CD4-positive, CD25-positive, alpha-beta regulatory T cell (primary cell): ENCODE data around the gene LRRC66. TPM values are rescaled to one million over a fixed set of nuclear protein-coding genes. Genes with fewer than 3 reads are reported as not detected.

Source experiments
- ATAC-seq, 2 donors: fragments of 150-1000 bp; cut with Tn5 transposase; one replicate each; pipeline ENCODE4 v1.10.0; 2021; ENCODE audit warnings: low read depth in 2 of 2, moderate number of reproducible peaks in 2 of 2, moderate library complexity in 1 of 2
- DNase-seq, 3 donors: peaks; one replicate each; pipeline versions ENCODE4 v3.0.0 to v3.0.0-alpha.2; 2012 to 2022; ENCODE audit warnings: mixed read lengths in 1 of 3
- H3K27ac ChIP-seq: one replicate; pipeline ENCODE4 v1.7.0; 2013; ENCODE audit warnings: mild to moderate bottlenecking, low read length; ENCODE audit not compliant: insufficient read depth, poor library complexity, severe bottlenecking
- H3K27me3 ChIP-seq: one replicate; pipeline ENCODE4 v1.7.0; 2013; ENCODE audit warnings: low read length; ENCODE audit not compliant: control insufficient read depth, insufficient read depth
- H3K36me3 ChIP-seq: one replicate; pipeline ENCODE4 v1.7.0; 2013; ENCODE audit warnings: mild to moderate bottlenecking, low read length, moderate library complexity; ENCODE audit not compliant: control insufficient read depth, insufficient read depth
- H3K4me1 ChIP-seq: 2 replicates; pipeline ENCODE4 v1.7.0; 2013; ENCODE audit warnings: mild to moderate bottlenecking, low read length; ENCODE audit not compliant: insufficient read depth, control insufficient read depth, poor library complexity, severe bottlenecking
- H3K4me3 ChIP-seq: one replicate; pipeline ENCODE4 v1.7.0; 2013; ENCODE audit warnings: low read depth, mild to moderate bottlenecking, low read length, moderate library complexity
- H3K9me3 ChIP-seq, 2 experiments: 1 replicate in 1 of 2; 2 replicates in 1 of 2; pipeline ENCODE4 v1.7.0; 2013; ENCODE audit warnings: low read length in 2 of 2, mild to moderate bottlenecking in 1 of 2, moderate library complexity in 1 of 2; ENCODE audit not compliant: control insufficient read depth in 2 of 2
- H3K27ac Mint-ChIP-seq, 3 donors: one replicate each; pipeline ENCODE4 v1.8.0; 2020 to 2022; ENCODE audit warnings: mild to moderate bottlenecking in 3 of 3, mixed read lengths in 3 of 3, moderate library complexity in 2 of 3
- H3K27me3 Mint-ChIP-seq: one replicate; pipeline ENCODE4 v1.8.0; 2022; ENCODE audit warnings: mild to moderate bottlenecking, mixed read lengths
- H3K36me3 Mint-ChIP-seq: one replicate; pipeline ENCODE4 v1.8.0; 2020; ENCODE audit warnings: mixed read lengths
- H3K4me1 Mint-ChIP-seq, 4 donors: one replicate each; pipeline ENCODE4 v1.8.0; 2020 to 2022; ENCODE audit warnings: mixed read lengths in 4 of 4, mild to moderate bottlenecking in 1 of 4
- H3K4me3 Mint-ChIP-seq, 4 donors: one replicate each; pipeline ENCODE4 v1.8.0; 2020 to 2022; ENCODE audit warnings: mild to moderate bottlenecking in 4 of 4, mixed read lengths in 4 of 4, moderate library complexity in 3 of 4
- H3K9me3 Mint-ChIP-seq, 7 donors: one replicate each; pipeline ENCODE4 v1.8.0; 2020 to 2022; ENCODE audit warnings: mixed read lengths in 7 of 7, mild to moderate bottlenecking in 3 of 7, moderate library complexity in 2 of 7
- polyA plus RNA-seq, 4 donors: library from polyadenylated mRNA; unstranded; fragments of 300-500 nt; fragmentation: Illumina TruSeq; gene quantifications; one replicate each; pipeline ENCODE4 v1.2.3, GENCODE V29; 2021
- total RNA-seq: library from RNA; stranded (reverse); gene quantifications from one replicate; pipeline ENCODE4 v1.2.3, GENCODE V29; 2022

LRRC66 gene
- total and polyA plus RNA-seq, 5 donors from 2014 or later, result 0.37 TPM; not detected in 4

DNA sequence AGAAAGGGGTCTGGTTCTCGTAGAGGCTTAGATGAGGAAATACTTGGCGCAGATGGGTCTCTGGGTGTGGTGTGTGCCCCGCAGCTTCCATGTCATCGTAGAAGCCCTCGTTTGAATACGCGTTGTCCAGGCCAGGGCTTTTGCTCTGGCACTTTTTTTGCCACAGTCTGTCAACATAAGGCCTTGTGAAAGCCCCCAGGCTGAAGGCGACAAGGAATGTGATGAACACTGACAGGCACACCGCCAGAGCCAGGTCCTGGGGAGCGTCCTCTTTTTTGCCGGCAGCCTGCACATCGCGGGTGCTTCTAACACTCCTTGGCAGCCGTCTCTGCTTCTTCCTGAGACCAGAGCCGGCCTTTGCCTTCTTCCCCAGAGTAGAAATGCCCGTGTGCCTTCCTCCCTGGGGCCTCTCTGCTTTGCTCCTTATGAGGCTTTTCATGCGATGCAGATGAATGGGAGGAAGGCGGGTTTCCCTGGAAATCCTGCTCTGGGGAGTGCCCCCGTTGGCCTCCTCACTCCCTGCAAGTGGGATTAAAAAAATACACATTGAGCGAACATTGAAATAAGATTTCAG is 24.4 kb downstream of the LRRC66 start:
- no peaks in the 10 kb centered on the region for H3K4me1 ChIP-seq

DNA sequence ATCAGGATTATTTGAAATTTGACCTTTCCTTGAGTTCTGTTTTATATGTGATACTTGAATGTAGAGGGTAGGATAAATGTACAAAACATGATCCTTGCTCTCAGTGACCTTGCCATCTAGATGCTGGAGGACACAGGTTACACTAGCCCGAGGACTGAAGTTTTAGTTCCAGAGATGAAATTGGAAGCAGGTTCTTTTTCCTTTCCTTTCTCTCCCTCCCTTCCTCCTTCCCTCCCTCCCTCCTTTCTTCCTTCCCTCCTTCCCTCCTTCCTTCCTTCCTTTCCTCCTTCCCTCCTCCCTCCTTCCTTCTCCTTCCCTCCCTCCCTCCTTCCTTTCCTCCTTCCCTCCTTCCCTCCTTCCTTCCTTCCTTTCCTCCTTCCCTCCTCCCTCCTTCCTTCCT is 54.3 kb downstream of the LRRC66 start:
- no peak overlapping the region for H3K27ac ChIP-seq
- H3K4me1 Mint-ChIP-seq, result no peaks in the 10 kb centered on the region
- DNase-seq (no peak), ATAC-seq (no peak)
- no peak overlapping the region for H3K4me3 ChIP-seq
- no peaks in the 10 kb centered on the region for H3K27me3 ChIP-seq
- no peaks in the 10 kb centered on the region for H3K27me3 Mint-ChIP-seq
- H3K36me3 ChIP-seq, result no peaks in the 10 kb centered on the region
- H3K36me3 Mint-ChIP-seq, result no peaks in the 10 kb centered on the region
- no peak overlapping the region for H3K27ac Mint-ChIP-seq
- H3K4me1 ChIP-seq, result no peaks in the 10 kb centered on the region
- peaks cover 0 to 14% (median 0%) of the 10 kb centered on the region in 7 donors for H3K9me3 Mint-ChIP-seq
- H3K4me3 Mint-ChIP-seq, result no peak overlapping the region
- no peaks in the 10 kb centered on the region for H3K9me3 ChIP-seq

More for the DNA sequence above, 24.4 kb downstream of the LRRC66 start:
- no peaks in the 10 kb centered on the region for H3K27me3 ChIP-seq
- H3K4me3 Mint-ChIP-seq, result no peak overlapping the region
- no peak overlapping the region for H3K4me3 ChIP-seq
- no peak overlapping the region for H3K27ac Mint-ChIP-seq
- H3K36me3 ChIP-seq, result no peaks in the 10 kb centered on the region
- no peaks in the 10 kb centered on the region for H3K4me1 Mint-ChIP-seq
- H3K9me3 ChIP-seq, result no peaks in the 10 kb centered on the region
- ATAC-seq, result no peak
- no peaks in the 10 kb centered on the region for H3K36me3 Mint-ChIP-seq
- DNase-seq, result no peak
- peaks cover 0 to 3% (median 0%) of the 10 kb centered on the region in 7 donors for H3K9me3 Mint-ChIP-seq
- H3K27ac ChIP-seq, result no peak overlapping the region
- H3K27me3 Mint-ChIP-seq, result peaks cover 5% of the 10 kb centered on the region

DNA sequence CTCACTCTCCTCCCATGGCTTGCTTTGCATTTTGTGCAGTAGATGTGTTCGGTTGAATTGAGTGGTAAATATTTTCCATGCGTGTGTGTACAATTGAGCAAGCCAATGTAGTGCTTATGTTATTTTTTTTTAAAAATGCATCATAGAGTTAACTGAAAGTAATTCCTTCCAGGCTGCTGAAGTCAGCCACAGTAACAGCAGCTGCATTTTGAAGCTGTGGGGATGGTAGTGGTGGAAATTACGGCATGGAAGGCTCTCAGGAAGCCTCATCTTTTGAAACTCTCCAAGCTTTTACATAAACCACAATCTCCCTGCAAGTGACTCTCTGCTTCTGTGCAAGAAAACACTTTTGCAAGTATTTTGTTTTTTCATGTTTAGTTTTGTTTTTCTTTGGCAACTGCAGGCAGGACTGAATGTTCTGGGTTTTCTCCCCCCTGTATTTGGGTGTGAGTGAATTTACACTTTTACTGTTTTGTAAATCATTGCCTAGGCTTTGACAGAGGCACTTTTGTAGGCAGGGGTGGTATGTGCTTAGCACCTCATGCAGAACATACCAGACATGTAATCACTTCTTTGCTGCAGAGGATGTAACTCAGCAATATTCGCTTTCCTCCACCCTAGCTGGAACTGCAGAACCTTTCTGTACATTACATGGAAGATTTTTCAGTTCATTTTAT is 56.2 kb downstream of the LRRC66 start:
- peaks cover 0 to 9% (median 0%) of the 10 kb centered on the region in 7 donors for H3K9me3 Mint-ChIP-seq
- H3K4me1 Mint-ChIP-seq, result no peaks in the 10 kb centered on the region
- H3K27me3 Mint-ChIP-seq, result no peaks in the 10 kb centered on the region
- H3K4me1 ChIP-seq, result no peaks in the 10 kb centered on the region
- no peaks in the 10 kb centered on the region for H3K9me3 ChIP-seq
- ATAC-seq (no peak), DNase-seq (no peak)
- H3K27ac ChIP-seq, result no peak overlapping the region
- no peak overlapping the region for H3K4me3 Mint-ChIP-seq
- H3K27ac Mint-ChIP-seq, result no peak overlapping the region
- no peaks in the 10 kb centered on the region for H3K27me3 ChIP-seq
- H3K36me3 Mint-ChIP-seq, result no peaks in the 10 kb centered on the region
- no peaks in the 10 kb centered on the region for H3K36me3 ChIP-seq
- H3K4me3 ChIP-seq, result no peak overlapping the region

DNA sequence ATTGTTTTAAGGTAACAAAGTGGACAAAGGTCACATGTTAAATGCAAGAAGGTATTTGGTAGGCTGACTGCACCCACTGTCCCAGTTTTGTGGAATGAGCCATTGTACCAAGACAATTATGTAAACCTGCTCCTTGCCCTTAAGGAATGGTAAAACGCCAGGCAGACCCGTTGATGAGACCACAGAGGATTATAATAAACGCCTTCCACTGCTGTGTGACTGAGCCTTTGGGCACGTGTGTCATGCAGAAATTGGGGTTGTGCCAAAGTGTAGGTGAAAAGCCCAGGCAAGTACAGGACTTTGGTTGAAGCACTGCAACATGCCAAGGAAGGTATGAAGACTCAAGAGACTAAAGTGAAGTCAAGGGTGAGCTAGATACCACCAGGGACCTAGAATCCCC is 59.7 kb downstream of the LRRC66 start:
- Histone ChIP-seq H3K4me1 (no peaks in the 10 kb centered on the region), H3K36me3 (no peaks in the 10 kb centered on the region), H3K9me3 (no peaks in the 10 kb centered on the region), H3K27me3 (no peaks in the 10 kb centered on the region), H3K4me3 (no peak overlapping the region), H3K27ac (no peak overlapping the region)
- Mint-ChIP-seq H3K4me1 (no peaks in the 10 kb centered on the region), H3K9me3 (peaks cover 0 to 5% (median 0%) of the 10 kb centered on the region in 7 donors), H3K4me3 (no peak overlapping the region), H3K27ac (no peak overlapping the region), H3K36me3 (no peaks in the 10 kb centered on the region), H3K27me3 (no peaks in the 10 kb centered on the region)
- ATAC-seq, result no peak
- DNase-seq, result no peak

DNA sequence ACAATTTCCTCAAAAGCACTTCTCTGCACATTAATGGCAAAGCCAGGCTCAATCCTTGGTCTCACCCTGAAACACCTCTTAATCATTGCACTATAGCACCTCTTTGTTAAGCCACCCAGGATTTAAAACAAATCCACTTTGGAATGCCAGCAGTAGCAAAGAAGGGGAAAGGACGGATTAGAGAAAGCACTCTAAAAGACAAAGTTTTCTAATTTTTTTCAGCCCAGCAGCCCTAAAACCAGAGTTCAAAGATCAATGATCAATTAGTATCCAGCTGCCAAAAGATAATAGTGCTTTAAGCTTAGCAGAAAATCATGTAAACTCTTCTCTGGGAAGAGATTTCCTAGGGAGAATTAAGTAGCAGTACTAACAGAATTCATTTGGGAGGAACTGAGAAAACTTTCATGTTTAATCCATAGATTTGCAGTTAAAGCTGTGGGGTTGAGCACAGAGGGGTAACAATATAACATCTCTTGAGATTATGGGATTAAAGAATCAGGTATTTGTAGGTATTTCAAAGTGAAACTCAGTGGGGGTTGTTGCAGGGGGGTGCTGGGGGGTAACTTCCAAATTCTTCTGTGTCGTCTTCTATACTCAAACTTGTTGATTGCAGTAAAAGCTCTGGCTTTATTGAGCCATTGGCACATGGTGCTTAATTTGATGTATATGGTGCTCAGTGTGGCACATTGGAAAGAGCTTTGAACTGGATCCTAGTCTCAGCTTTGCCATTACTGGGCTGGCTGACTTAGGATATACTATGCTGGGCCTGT is 61.8 kb downstream of the LRRC66 start:
- H3K27me3 ChIP-seq, result no peaks in the 10 kb centered on the region
- H3K9me3 ChIP-seq, result no peaks in the 10 kb centered on the region
- ATAC-seq (no peak), DNase-seq (no peak)
- H3K27ac ChIP-seq, result no peak overlapping the region
- Mint-ChIP-seq H3K9me3 (peaks cover 0 to 5% (median 1%) of the 10 kb centered on the region in 7 donors), H3K27me3 (peaks cover 5% of the 10 kb centered on the region), H3K27ac (no peak overlapping the region), H3K4me3 (no peak overlapping the region), H3K36me3 (no peaks in the 10 kb centered on the region), H3K4me1 (no peaks in the 10 kb centered on the region)
- H3K4me1 ChIP-seq, result no peaks in the 10 kb centered on the region
- no peak overlapping the region for H3K4me3 ChIP-seq
- no peaks in the 10 kb centered on the region for H3K36me3 ChIP-seq

Other genes starting within 250 kb of the LRRC66 start
- 28.1 TPM for gene DCUN1D4, start 177.2 kb downstream of the LRRC66 start, total RNA-seq
- 10 to 100 TPM in 3 of 4 donors, 1 to 10 TPM in 1; 9.7 to 18.5 (median 17.1) TPM for gene DCUN1D4, start 177.2 kb downstream of the LRRC66 start, polyA plus RNA-seq
- gene SGCB, start 17.9 kb upstream of the LRRC66 start, total RNA-seq, result 6.1 TPM
- 1 to 10 TPM; 3.6 to 8.3 (median 6.0) TPM for gene SGCB, start 17.9 kb upstream of the LRRC66 start, polyA plus RNA-seq
- not detected for gene SPATA18, start 30.9 kb upstream of the LRRC66 start, total RNA-seq
- not detected for gene SPATA18, start 30.9 kb upstream of the LRRC66 start, polyA plus RNA-seq